CD4-positive, alpha-beta T cell treated with Interleukin-17A for 4 hours (primary cell): ENCODE results near the gene GPR32.
"Not testable (repeated sequence)": the region's sequence is repeated elsewhere in the genome, so short reads cannot be mapped to it uniquely, and the experiment has no call there.

Source experiments
- DNase-seq: peaks from one replicate; pipeline ENCODE4 v3.0.0-alpha.2; 2020; ENCODE audit warnings: mixed read lengths

Gene GPR32

DNA sequence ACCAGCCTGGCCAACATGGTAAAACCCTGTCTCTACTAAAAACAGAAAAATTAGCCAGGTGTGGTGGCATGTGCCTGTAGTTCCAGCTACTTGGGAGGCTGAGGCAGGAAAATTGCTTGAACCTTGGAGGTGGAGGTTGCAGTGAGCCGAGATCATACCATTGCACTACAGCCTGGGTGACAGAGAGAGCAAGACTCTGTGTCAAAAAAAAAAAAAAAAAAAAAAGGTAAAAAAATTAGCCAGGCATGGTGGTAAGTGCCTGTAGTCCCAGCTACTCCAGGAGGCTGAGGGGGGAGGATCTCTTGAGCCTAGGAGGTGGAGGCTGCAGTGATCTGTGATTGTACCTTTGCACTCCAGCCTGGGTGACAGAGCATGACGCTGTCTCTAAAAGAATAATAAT is at the start of gene GPR32:
Gene GPR32 (plus strand): TSS at position 301 of the 400 bp plus-strand sequence. CDS start 137 bp downstream, outside the sequence.
- not testable (repeated sequence) for DNase-seq

DNA sequence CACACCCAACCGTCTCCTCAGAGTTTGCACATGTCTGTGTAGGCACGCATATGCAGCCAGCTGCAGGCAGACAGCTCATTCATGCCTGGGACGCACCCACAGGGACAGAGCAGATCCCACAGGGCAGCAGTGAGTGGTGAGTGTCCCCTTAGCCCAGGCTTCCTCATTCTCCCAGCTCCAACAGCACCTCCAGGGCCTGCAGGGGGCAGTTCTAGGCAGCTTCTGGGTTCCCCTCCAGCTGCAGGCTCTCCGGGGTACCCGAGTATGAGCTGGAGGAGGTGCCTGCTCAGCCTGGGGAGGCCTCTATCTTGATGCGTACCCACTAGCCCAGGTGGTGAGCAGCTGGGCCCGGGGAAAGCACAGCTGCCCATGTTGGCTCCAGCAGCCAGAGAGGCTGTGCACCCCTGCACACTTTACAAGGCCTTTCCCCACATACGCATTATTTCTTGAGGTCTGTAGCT is 49.3 kb upstream of the GPR32 start:
- DNase-seq = no peak

- no peak for DNase-seq
These were observed 48.7 kb upstream of the GPR32 start for GRCh38 chr19:50721441-50722137.

DNA sequence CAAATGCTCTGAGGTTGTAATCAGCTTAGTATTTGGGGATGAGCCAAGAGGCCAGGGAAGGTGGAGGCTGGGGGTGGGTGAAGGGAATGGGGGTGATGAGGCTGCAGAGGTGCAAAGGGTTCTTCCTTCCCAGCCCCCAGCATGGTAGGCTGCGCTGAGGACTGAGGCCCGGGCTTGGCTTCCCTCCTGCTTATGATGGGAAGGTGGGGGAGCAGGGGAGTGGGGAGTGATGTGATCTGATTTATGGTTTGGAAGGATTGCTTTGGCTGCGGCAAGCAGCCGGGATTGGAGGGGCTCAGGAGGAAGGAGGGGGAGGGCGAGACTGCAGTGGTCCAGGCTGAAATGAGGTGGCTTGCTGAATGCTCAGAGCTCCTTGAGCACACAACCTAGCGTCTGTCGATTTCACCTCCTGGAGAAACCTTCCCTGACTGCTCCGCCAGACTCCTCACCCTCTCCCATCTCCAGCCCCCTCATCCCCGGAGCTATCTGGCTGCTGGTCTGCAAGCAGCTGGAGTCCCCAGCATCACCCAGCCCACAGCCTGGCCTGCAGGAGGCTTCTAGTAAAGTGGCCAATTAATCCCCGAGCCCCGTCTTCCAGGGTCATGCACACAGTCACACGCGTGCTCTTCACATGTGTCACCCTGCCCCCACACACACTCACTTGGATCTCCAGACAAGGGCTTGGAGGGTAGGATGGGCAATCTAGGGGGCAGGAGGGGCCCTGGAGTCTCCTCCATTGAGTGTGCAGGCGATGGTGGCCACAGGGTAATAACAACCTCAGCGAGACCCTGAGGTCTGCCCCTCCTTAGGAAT is 47.9 kb upstream of the GPR32 start:
- DNase-seq = no peak

GRCh38 chr19:50723069-50723468 is 47.2 kb upstream of the GPR32 start, which contains the start of gene CLEC11A:
Gene CLEC11A (plus strand): TSS chr19:50723364. CDS start chr19:50723526, 162 bp downstream.
- no peak for DNase-seq

DNA sequence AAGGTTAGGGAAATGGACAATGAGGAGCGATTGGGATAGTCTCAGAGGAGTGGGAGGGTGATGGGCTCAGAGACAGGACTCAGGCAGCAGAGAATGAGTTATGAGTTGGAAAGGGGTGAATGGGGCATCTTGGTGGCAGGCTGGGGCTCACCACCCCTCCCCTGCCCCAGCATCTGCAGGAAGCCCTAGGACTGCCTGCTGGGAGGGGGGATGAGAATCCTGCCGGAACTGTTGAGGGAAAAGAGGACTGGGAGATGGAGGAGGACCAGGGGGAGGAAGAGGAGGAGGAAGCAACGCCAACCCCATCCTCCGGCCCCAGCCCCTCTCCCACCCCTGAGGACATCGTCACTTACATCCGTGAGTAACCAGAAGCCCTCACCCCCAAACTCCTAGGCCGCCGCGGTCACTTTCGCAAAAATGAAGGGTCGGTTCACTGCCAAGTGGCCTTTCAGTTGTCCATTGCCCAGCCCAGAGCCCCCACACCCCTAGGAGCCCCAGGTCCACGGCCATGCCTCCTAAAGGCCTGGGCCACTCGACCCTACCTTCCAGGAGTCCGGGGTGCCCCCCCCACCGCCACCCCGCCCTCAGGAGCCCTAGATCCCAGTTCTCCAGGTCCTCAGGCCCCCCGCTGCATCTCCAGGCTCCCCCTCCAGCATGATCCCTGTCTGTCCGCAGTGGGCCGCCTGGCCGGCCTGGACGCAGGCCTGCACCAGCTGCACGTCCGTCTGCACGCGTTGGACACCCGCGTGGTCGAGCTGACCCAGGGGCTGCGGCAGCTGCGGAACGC is 46.3 kb upstream of the GPR32 start:
- no peak for DNase-seq

DNA sequence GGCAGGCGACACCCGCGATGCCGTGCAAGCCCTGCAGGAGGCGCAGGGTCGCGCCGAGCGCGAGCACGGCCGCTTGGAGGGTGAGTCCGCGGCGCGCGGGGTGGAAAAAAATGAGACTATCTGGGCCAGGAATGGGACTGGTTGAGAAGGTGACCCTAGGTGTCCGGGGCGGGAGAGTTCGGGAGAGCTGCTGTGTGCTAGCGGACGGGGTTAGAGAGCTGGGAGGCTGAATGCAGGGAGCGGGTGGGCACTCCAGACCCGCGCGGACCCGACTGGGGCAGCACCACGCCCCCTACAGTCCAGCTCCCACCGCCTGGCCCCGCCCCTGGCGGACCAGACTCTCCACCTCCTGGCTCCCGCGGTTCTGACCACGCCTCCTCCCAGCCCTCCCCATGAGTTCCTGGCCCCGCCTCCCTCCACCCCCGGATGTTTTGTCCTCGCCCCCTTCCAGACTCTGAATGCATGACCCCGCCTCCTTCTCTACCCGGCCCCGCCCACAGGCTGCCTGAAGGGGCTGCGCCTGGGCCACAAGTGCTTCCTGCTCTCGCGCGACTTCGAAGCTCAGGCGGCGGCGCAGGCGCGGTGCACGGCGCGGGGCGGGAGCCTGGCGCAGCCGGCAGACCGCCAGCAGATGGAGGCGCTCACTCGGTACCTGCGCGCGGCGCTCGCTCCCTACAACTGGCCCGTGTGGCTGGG is 45.6 kb upstream of the GPR32 start:
- DNase-seq = peak; percentile 95

GRCh38 chr19:50725218-50725910 is 44.9 kb upstream of the GPR32 start:
- DNase-seq = no peak

GRCh38 chr19:50725911-50726230 is 44.4 kb upstream of the GPR32 start:
- DNase-seq = no peak

GRCh38 chr19:50728084-50728737 is 42.1 kb upstream of the GPR32 start:
- DNase-seq = peak; percentile 74

DNA sequence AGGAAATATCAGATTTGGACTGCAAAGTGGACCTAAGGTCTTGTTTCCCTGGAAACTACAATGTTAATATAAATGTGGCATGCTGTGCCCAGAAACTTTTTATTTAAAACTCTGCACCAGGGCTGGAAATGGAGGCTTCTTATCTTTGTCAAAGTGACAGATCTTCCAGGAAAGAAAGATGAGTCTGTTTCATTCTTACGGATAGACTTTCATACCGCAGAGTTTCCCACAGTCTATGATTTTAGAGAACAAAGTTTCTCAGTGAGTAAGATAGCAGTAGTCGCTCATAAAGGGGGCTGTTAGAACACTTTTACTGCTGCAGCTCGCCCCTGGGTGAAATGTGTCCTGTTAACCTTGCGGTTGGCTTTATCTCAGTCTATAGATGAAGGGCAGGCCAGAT is 40.4 kb upstream of the GPR32 start:
- DNase-seq = no peak

- no peak for DNase-seq
These were observed 34.4 kb upstream of the GPR32 start for GRCh38 chr19:50735869-50736268.

DNA sequence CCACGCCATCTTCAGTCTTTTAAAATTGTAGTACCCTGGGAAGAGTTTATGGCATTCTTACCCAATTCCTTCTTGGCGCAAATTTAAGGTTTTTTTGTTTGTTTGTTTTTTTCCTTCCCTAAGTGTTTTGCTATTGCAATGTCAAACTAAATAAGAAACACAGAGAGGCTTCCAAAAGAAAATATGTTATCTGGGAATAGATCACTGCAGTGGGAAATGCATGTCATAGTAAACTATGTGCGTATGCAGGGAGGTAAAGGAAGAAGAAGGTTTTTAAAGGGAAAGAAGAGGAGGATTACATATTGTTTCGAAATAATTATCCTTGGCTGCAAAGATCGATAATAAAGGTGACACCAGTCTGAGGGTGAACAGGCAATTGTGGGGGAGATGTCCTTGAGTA is 33.9 kb upstream of the GPR32 start:
- DNase-seq = no peak

DNA sequence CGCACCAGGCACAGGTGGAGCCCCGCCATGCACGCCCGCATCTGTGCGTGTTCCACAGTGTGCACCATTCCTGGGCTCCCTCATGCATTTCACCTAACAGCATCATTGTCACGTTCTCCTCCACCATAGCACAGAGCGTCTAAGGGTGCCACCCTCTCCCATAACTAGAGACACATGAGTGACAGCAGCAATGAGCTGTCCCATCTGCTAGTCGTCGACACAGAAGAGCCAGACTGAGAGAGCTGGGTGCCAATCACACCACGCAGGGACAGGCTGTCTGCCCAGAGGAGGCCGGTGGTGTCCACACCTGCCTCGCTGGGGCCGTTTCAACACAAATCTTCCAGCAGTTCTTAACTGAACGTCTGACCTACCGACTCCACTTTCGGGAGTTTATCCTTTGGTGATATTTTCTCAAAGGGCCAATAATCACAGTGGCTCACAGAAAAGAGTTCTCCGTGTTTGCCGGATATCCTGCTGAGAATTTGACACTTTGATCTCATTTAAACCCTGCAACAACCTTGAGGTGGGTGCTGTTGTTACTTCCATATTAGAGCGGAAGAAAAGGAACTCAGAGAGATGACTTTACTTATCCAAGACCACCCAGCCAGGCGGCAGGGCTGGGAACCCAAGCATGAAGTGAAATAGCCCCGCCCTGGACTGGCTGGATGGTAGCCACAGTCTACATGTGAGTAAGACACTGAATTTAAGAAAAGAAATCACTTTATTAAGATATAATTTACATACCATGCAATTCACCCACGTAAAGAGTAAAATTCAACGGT is 30.9 kb upstream of the GPR32 start:
- DNase-seq = no peak

DNA sequence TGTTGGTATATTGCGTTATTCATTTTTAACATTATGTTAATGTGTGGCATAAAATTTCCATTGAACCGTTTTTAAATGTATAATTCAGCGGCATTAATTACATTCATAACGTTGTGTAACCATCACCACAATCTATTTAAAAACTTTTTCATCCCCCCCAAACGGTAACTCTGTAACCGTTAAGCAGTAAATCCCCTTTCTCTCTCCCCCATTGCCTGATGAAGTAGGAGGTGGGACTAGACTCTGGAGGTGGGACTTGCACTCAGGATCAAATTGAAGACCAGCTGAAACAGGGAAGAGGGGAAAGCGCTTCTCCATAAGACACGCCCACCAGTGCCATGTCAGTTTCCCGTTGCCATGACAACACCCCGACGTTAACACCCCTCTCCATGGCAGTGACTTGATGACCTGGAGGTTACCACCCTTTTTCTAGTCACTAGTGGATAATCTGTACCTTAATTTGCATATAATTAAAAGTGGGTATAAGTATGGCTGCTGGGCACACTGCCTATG is 30.3 kb upstream of the GPR32 start:
- no peak for DNase-seq

- DNase-seq = no peak
These were observed 28.9 kb upstream of the GPR32 start for GRCh38 chr19:50741179-50741933.

DNA sequence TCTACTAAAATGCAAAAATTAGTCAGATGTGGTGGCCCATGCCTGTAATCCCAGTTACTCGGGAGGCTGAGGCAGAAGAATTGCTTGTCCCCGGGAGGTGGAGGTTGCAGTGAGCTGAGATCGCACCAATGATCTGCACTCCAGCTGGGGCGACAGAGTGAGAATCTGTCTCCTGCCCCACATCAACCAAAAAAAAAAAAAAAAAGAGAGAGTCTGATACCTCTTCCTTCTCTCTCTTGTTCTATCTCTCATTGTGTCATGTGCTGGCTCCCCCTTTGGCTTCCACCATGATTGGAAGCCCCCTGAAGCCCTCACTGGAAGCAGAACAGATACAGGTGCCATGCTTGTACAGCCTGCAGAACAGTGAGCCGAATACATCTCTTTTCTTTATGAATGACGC is 26.7 kb upstream of the GPR32 start:
- DNase-seq = no peak

DNA sequence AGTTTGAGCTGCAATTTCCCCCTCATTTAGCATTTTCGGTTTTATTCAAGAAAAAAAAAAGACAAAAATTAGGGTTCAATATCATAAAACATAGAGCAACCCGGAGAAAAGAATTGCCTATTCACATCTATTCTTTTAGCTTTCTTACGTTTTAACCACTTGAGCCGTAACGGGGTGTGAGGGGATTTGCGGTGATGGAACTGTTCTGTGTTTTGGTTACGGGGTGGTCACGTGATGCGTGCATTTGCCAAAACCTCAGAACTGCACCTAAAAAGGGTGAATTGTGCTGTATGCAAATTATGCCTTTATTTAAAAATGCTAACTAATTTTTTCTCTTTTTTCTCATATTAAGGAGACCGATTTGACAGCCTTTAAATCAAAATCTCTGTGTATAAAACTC is 25.0 kb upstream of the GPR32 start:
- no peak for DNase-seq

DNA sequence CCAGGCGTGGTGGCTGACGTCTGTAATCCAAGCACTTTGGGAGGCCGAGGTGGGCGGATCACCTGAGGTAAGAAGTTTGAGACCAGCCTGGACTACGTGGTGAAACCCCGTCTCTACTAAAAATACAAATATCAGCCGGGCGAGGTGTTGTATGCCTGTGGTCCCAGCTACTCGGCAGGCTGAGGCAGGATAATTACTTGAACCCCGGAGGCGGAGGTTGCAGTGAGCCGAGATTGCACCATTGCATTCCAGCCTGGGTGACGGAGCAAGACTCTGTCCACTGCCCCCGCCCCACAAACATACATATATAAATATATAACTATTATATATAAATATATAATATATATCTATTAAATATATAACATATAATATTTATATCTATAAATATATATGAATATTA is 23.1 kb upstream of the GPR32 start:
- DNase-seq = not testable (repeated sequence)

- DNase-seq = no peak
These were observed 20.8 kb upstream of the GPR32 start for GRCh38 chr19:50749490-50749889.
